ENCODE data around the gene SERPINB6.

DNA sequence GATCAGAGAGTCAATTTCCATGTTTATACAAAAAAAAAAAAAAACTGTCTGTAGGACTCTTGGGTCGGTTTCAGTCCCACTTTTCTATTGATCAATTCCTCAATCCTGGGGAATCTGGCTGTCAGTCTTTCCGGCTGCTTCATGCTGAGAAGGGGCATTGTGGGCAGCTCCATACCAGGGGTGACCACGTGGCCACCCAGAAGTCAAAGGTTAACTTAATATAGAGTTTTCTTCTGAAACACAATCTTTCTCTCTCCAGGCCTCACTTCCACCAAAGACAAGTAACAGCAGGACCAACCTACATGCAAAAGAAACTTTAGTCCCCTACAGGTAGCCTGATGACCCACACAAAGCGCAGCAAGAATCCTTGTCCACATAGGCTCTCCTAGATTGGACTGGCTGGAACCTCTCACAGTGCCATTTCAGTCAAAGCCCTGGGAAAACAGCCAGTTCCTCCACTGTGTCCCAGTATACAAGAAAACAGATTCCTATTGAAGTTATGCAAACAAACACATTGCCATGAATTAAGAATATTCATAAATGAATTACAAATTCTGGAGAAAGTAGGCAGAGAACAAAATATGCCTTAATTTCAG is 49.7 kb downstream of the SERPINB6 start:
- TF ChIP-seq, protein P1, sequence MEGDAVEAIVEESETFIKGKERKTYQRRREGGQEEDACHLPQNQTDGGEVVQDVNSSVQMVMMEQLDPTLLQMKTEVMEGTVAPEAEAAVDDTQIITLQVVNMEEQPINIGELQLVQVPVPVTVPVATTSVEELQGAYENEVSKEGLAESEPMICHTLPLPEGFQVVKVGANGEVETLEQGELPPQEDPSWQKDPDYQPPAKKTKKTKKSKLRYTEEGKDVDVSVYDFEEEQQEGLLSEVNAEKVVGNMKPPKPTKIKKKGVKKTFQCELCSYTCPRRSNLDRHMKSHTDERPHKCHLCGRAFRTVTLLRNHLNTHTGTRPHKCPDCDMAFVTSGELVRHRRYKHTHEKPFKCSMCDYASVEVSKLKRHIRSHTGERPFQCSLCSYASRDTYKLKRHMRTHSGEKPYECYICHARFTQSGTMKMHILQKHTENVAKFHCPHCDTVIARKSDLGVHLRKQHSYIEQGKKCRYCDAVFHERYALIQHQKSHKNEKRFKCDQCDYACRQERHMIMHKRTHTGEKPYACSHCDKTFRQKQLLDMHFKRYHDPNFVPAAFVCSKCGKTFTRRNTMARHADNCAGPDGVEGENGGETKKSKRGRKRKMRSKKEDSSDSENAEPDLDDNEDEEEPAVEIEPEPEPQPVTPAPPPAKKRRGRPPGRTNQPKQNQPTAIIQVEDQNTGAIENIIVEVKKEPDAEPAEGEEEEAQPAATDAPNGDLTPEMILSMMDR (IDR thresholded peaks at IDR 0.05; ENCODE audit: low read depth, low read length, poor library complexity, severe bottlenecking) = no peak
- no peak for TF ChIP-seq EZH2phosphoT487 (IDR thresholded peaks at IDR 0.05; ENCODE audit: borderline replicate concordance, low read length)
